NT2/D1 (cell line): ENCODE results near the gene HCN4.

Experiments
- DNase-seq: peaks from one replicate; pipeline ENCODE4 v3.0.0-alpha.2; 2011; ENCODE audit warnings: low read depth, low spot score
- H3K27me3 ChIP-seq: 2 replicates; pipeline ENCODE4 v1.6.0; 2011; ENCODE audit warnings: mild to moderate bottlenecking; ENCODE audit not compliant: insufficient read length, insufficient read depth
- H3K36me3 ChIP-seq: 2 replicates; pipeline ENCODE4 v1.6.1; 2011; ENCODE audit warnings: mild to moderate bottlenecking, low read length, mixed read lengths; ENCODE audit not compliant: insufficient read depth, insufficient read length
- H3K4me1 ChIP-seq: 2 replicates; pipeline ENCODE4 v1.5.1; 2011; ENCODE audit not compliant: insufficient read depth, insufficient read length
- H3K4me3 ChIP-seq: 2 replicates; pipeline ENCODE4 v1.5.1; 2011; ENCODE audit warnings: low read depth; ENCODE audit not compliant: insufficient read length
- H3K9ac ChIP-seq: 2 replicates; pipeline ENCODE4 v1.6.0; 2011; ENCODE audit warnings: low read depth; ENCODE audit not compliant: insufficient read length
- H3K9me3 ChIP-seq: 2 replicates; pipeline ENCODE4 v1.5.1; 2011; ENCODE audit warnings: mild to moderate bottlenecking, low read length; ENCODE audit not compliant: insufficient read depth
- YY1 ChIP-seq: IDR thresholded peaks from 2 replicates; pipeline ENCODE4 v1.6.1; 2011; ENCODE audit not compliant: insufficient read length, insufficient read depth

Gene HCN4

GRCh38 chr15:73270366-73271097 lies 98.2 kb downstream of the HCN4 start:
- H3K27me3 ChIP-seq = no peaks in the 10 kb centered on the region
- H3K36me3 ChIP-seq = peaks cover 33% of the 10 kb centered on the region
- H3K4me1 ChIP-seq = no peaks in the 10 kb centered on the region
- no peak overlapping the region for H3K4me3 ChIP-seq
- DNase-seq = no peak
- TF ChIP-seq YY1 = no peak
- H3K9ac ChIP-seq = no peak overlapping the region
- H3K9me3 ChIP-seq = no peaks in the 10 kb centered on the region
